Immature natural killer cell (primary cell): ENCODE data around the gene SZRD1. TPM values are rescaled to one million over a fixed set of nuclear protein-coding genes. Genes with fewer than 3 reads are reported as not detected.
"Not testable (repeated sequence)": the region's sequence is repeated elsewhere in the genome, so short reads cannot be mapped to it uniquely, and the experiment has no call there.

Source experiments
- DNase-seq, 3 donors: peaks; one replicate each; pipeline ENCODE4 v3.0.0; 2022; ENCODE audit warnings: mixed read lengths in 1 of 3
- H3K27ac Mint-ChIP-seq, 6 donors: one replicate each; pipeline ENCODE4 v1.8.0; 2020; ENCODE audit warnings: mixed read lengths in 6 of 6, mild to moderate bottlenecking in 5 of 6, inconsistent platforms in 4 of 6, moderate library complexity in 3 of 6
- H3K27me3 Mint-ChIP-seq, 3 donors: one replicate each; pipeline ENCODE4 v1.8.0; 2020 to 2021; ENCODE audit warnings: low read depth in 3 of 3, mild to moderate bottlenecking in 3 of 3, mixed read lengths in 3 of 3, moderate library complexity in 3 of 3, inconsistent platforms in 1 of 3
- H3K36me3 Mint-ChIP-seq, 3 donors: one replicate each; pipeline ENCODE4 v1.8.0; 2020; ENCODE audit warnings: mixed read lengths in 3 of 3, inconsistent platforms in 2 of 3, mild to moderate bottlenecking in 2 of 3
- H3K4me1 Mint-ChIP-seq, 2 donors: one replicate each; pipeline ENCODE4 v1.8.0; 2020; ENCODE audit warnings: inconsistent platforms in 2 of 2, mild to moderate bottlenecking in 2 of 2, mixed read lengths in 2 of 2, moderate library complexity in 1 of 2
- H3K4me3 Mint-ChIP-seq, 5 donors: one replicate each; pipeline ENCODE4 v1.8.0; 2020; ENCODE audit warnings: mild to moderate bottlenecking in 5 of 5, mixed read lengths in 5 of 5, inconsistent platforms in 3 of 5, moderate library complexity in 3 of 5
- H3K9me3 Mint-ChIP-seq, 6 donors: one replicate each; pipeline ENCODE4 v1.8.0; 2020; ENCODE audit warnings: mild to moderate bottlenecking in 6 of 6, mixed read lengths in 6 of 6, inconsistent platforms in 4 of 6, moderate library complexity in 3 of 6
- polyA plus RNA-seq, 3 donors: library from polyadenylated mRNA; unstranded; fragments of 300-500 nt; fragmentation: Illumina TruSeq; gene quantifications; one replicate each; pipeline ENCODE4 v1.2.3, GENCODE V29; 2021

SZRD1 gene
- polyA plus RNA-seq = 10 to 100 TPM; 55.8 to 81.5 (median 80.7) TPM

GRCh38 chr1:16366722-16367257 lies at the start of gene SZRD1:
SZRD1 (plus strand) TSS chr1:16367242; CDS start chr1:16367258, 16 bp downstream.
- H3K36me3 Mint-ChIP-seq = no peaks in the 10 kb centered on the region
- H3K4me1 Mint-ChIP-seq = peaks cover 34 to 38% of the 10 kb centered on the region in 2 donors
- H3K9me3 Mint-ChIP-seq = no peaks in the 10 kb centered on the region

GRCh38 chr1:16318555-16318954 lies 48.5 kb upstream of the SZRD1 start:
- Mint-ChIP-seq H3K27ac (no peak overlapping the region), H3K9me3 (no peaks in the 10 kb centered on the region), H3K27me3 (no peaks in the 10 kb centered on the region), H3K4me1 (peaks cover 12 to 47% of the 10 kb centered on the region in 2 donors), H3K36me3 (peaks cover 3 to 10% (median 6%) of the 10 kb centered on the region in 3 donors), H3K4me3 (no peak overlapping the region)
- no peak for DNase-seq

More at GRCh38 chr1:16366722-16367257, at the start of gene SZRD1:
- Mint-ChIP-seq H3K27me3 (peaks cover 0 to 13% (median 5%) of the 10 kb centered on the region in 3 donors), H3K4me3 (peak within 1 kb of the TSS; percentile 90 to 99 (median 98)), H3K27ac (peak within 1 kb of the TSS; percentile 97 to 100 (median 99))
- DNase-seq = peak; percentile 95 to 97 (median 96)

- peaks cover 15 to 51% of the 10 kb centered on the region in 2 donors for H3K4me1 Mint-ChIP-seq
- no peaks in the 10 kb centered on the region for H3K9me3 Mint-ChIP-seq
- DNase-seq = no peak
- no peaks in the 10 kb centered on the region for H3K27me3 Mint-ChIP-seq
- H3K36me3 Mint-ChIP-seq = peaks cover 0 to 4% (median 3%) of the 10 kb centered on the region in 3 donors
- no peak overlapping the region for H3K4me3 Mint-ChIP-seq
- H3K27ac Mint-ChIP-seq = no peak overlapping the region
These were observed 45.7 kb upstream of the SZRD1 start for GRCh38 chr1:16321176-16321867.

- Mint-ChIP-seq H3K4me1 (peaks cover 18 to 40% of the 10 kb centered on the region in 2 donors), H3K36me3 (peaks cover 3 to 4% (median 4%) of the 10 kb centered on the region in 3 donors), H3K4me3 (no peak overlapping the region), H3K27ac (peak overlapping the region in 1 of 6 donors; percentile 46), H3K27me3 (no peaks in the 10 kb centered on the region), H3K9me3 (no peaks in the 10 kb centered on the region)
- no peak for DNase-seq
These were observed 42.6 kb upstream of the SZRD1 start for GRCh38 chr1:16324456-16324890.

- Mint-ChIP-seq H3K27me3 (no peaks in the 10 kb centered on the region), H3K9me3 (no peaks in the 10 kb centered on the region), H3K4me1 (peaks cover 15 to 37% of the 10 kb centered on the region in 2 donors), H3K27ac (peak overlapping the region in 5 of 6 donors; percentile 13 to 64 (median 18)), H3K36me3 (peaks cover 3 to 4% (median 4%) of the 10 kb centered on the region in 3 donors), H3K4me3 (no peak overlapping the region)
- no peak for DNase-seq
These were observed 40.1 kb upstream of the SZRD1 start for GRCh38 chr1:16326833-16327404.

- peaks cover 0 to 2% (median 0%) of the 10 kb centered on the region in 3 donors for H3K27me3 Mint-ChIP-seq
- H3K4me3 Mint-ChIP-seq = no peak overlapping the region
- H3K9me3 Mint-ChIP-seq = no peaks in the 10 kb centered on the region
- peaks cover 22 to 59% of the 10 kb centered on the region in 2 donors for H3K4me1 Mint-ChIP-seq
- H3K27ac Mint-ChIP-seq = peak overlapping the region; percentile 14 to 64 (median 48)
- no peak for DNase-seq
- peaks cover 0 to 3% (median 0%) of the 10 kb centered on the region in 3 donors for H3K36me3 Mint-ChIP-seq
These were observed 32.2 kb upstream of the SZRD1 start for GRCh38 chr1:16334655-16335340.

GRCh38 chr1:16338961-16339360 lies 28.1 kb upstream of the SZRD1 start:
- no peak overlapping the region for H3K27ac Mint-ChIP-seq
- H3K4me1 Mint-ChIP-seq = peaks cover 20 to 51% of the 10 kb centered on the region in 2 donors
- no peak overlapping the region for H3K4me3 Mint-ChIP-seq
- no peak for DNase-seq
- H3K27me3 Mint-ChIP-seq = peaks cover 0 to 2% (median 0%) of the 10 kb centered on the region in 3 donors
- H3K9me3 Mint-ChIP-seq = no peaks in the 10 kb centered on the region
- H3K36me3 Mint-ChIP-seq = peaks cover 0 to 3% (median 0%) of the 10 kb centered on the region in 3 donors

GRCh38 chr1:16340673-16341072 lies 26.4 kb upstream of the SZRD1 start:
- H3K36me3 Mint-ChIP-seq = peaks cover 0 to 3% (median 0%) of the 10 kb centered on the region in 3 donors
- no peak for DNase-seq
- H3K27me3 Mint-ChIP-seq = peaks cover 0 to 2% (median 0%) of the 10 kb centered on the region in 3 donors
- no peak overlapping the region for H3K4me3 Mint-ChIP-seq
- no peaks in the 10 kb centered on the region for H3K9me3 Mint-ChIP-seq
- H3K27ac Mint-ChIP-seq = no peak overlapping the region
- peaks cover 14 to 36% of the 10 kb centered on the region in 2 donors for H3K4me1 Mint-ChIP-seq

- H3K27ac Mint-ChIP-seq = peak overlapping the region in 2 of 6 donors; percentile 5 to 19
- peaks cover 0 to 3% (median 0%) of the 10 kb centered on the region in 3 donors for H3K36me3 Mint-ChIP-seq
- H3K4me3 Mint-ChIP-seq = no peak overlapping the region
- H3K9me3 Mint-ChIP-seq = no peaks in the 10 kb centered on the region
- no peaks in the 10 kb centered on the region for H3K27me3 Mint-ChIP-seq
- peaks cover 10 to 31% of the 10 kb centered on the region in 2 donors for H3K4me1 Mint-ChIP-seq
- no peak for DNase-seq
These were observed 24.5 kb upstream of the SZRD1 start for GRCh38 chr1:16342331-16343062.

GRCh38 chr1:16343276-16343675 lies 23.8 kb upstream of the SZRD1 start:
- H3K4me3 Mint-ChIP-seq, DNase-seq, H3K9me3 Mint-ChIP-seq, H3K36me3 Mint-ChIP-seq, H3K27ac Mint-ChIP-seq, H3K27me3 Mint-ChIP-seq: not testable (repeated sequence)
- H3K4me1 Mint-ChIP-seq = peaks cover 12 to 28% of the 10 kb centered on the region in 2 donors

- Mint-ChIP-seq H3K9me3 (no peaks in the 10 kb centered on the region), H3K4me3 (no peak overlapping the region), H3K36me3 (no peaks in the 10 kb centered on the region), H3K27me3 (peaks cover 0 to 7% (median 7%) of the 10 kb centered on the region in 3 donors), H3K27ac (no peak overlapping the region), H3K4me1 (peaks cover 37 to 45% of the 10 kb centered on the region in 2 donors)
- no peak for DNase-seq
These were observed 18.4 kb upstream of the SZRD1 start for GRCh38 chr1:16348414-16349182.

GRCh38 chr1:16349847-16350406 lies 17.1 kb upstream of the SZRD1 start:
- peaks cover 37 to 45% of the 10 kb centered on the region in 2 donors for H3K4me1 Mint-ChIP-seq
- DNase-seq = no peak
- no peaks in the 10 kb centered on the region for H3K9me3 Mint-ChIP-seq
- peak overlapping the region in 1 of 6 donors; percentile 42 for H3K27ac Mint-ChIP-seq
- H3K36me3 Mint-ChIP-seq = no peaks in the 10 kb centered on the region
- peak overlapping the region in 3 of 5 donors; percentile 21 to 35 (median 33) for H3K4me3 Mint-ChIP-seq
- H3K27me3 Mint-ChIP-seq = peaks cover 0 to 7% (median 7%) of the 10 kb centered on the region in 3 donors
